GM12864 (cell line): ENCODE measurements around the gene KLHL2.

Source experiments
- DNase-seq: peaks from one replicate; pipeline ENCODE4 v3.0.0-alpha.2; 2011; ENCODE audit warnings: low read depth
- H3K4me3 ChIP-seq: 2 replicates; pipeline ENCODE4 v1.5.1; 2011; ENCODE audit warnings: mild to moderate bottlenecking, low read depth, low read length, control low read depth
- CTCF ChIP-seq: IDR thresholded peaks from 2 replicates; pipeline ENCODE4 v1.5.1; 2011; ENCODE audit warnings: low read depth, mild to moderate bottlenecking, moderate library complexity, low read length, control low read depth, inconsistent platforms; ENCODE audit errors: missing control alignments

Gene KLHL2

DNA sequence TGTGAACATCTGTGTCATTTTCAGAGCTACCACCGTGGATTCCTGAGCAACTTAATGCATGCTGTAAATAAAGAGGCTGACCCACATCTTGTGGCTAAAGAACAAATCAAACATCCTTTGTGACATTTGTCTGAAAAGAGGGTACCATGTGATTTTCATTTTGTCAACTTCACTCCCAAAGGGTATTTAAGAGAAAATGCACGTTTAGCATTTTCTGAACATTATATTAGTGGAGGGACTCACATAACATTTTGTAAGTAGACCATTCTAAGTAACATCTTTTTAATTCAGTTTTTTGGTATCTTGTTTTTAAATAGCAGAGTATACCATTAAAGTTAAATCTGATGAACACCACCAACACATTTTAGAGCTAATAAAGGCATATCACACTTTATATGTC, 154.4 kb downstream of the KLHL2 start:
- no peak for TF ChIP-seq CTCF
- DNase-seq, result no peak
- H3K4me3 ChIP-seq, result no peak overlapping the region

DNA sequence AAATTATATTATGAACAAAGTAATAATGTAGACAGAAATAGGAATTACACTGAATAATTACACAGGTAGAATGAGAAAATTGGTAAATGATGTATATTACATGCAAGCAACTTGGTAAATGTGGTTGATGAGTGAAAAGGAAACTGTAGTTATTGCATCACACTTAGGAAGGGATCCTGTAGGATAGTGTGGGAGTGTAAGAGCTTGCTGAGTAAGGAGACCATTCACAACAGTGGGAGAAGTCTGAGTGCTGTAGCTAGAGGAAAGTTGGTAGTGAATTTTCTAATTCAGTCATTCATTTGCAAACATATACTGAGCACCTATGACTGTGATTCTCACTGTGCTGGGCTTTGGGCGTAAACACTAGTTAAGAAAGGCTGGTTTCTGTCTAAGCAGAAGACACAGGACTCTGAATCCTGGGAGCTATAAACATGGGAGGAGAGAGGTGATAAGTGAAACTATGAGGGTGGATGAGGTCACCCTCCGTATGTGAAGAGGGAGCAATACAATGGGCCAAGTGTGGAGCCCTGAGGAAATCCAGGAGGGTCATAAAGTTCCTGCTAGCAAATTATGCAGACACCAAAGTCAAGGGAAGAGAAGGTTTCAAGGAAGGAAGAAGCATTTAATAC, 157.2 kb downstream of the KLHL2 start:
- no peak for TF ChIP-seq CTCF
- no peak for DNase-seq
- no peak overlapping the region for H3K4me3 ChIP-seq

GRCh38 chr4:165367040-165367439, 159.7 kb downstream of the KLHL2 start:
- no peak overlapping the region for H3K4me3 ChIP-seq
- DNase-seq, result no peak
- no peak for TF ChIP-seq CTCF

DNA sequence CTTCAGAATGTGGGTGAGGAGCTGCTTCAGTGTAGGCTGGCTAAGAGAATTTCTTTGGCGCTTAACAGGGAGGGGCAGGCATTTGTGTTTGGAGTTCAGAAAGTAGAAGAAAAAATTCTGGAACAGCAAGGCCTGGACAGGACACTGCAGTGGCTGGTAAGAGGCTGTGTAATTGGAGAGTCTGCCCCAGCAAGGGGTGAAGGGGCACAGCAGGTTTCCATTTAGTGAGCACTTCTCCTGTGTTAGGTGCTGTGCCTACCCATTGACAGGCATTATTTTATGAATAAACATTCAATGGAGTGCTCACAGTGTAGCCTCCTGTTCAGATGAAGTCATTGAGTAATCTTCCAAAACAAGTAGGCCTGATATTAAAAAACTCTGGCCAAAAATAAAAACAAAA, 160.8 kb downstream of the KLHL2 start:
- DNase-seq, result no peak
- no peak for TF ChIP-seq CTCF
- no peak overlapping the region for H3K4me3 ChIP-seq

DNA sequence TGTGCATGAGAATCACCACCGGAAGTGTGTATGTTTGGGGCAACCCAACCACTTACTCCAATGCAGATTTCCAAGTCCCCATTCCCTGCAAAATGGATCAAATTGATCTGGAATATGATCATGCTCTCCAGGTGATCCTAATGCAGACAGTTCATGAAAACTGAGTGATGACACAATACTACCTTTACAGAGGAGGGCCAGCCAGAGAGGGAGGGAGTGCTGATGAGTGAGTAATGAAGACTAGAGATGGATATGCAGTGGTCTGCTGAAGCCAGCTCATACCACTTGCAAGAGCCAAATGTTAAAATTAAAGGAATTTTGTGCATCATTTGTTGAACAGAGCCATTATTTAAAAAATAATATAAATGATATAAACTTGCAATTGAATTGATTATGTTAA, 161.2 kb downstream of the KLHL2 start:
- TF ChIP-seq CTCF, result no peak
- no peak for DNase-seq
- H3K4me3 ChIP-seq, result no peak overlapping the region

DNA sequence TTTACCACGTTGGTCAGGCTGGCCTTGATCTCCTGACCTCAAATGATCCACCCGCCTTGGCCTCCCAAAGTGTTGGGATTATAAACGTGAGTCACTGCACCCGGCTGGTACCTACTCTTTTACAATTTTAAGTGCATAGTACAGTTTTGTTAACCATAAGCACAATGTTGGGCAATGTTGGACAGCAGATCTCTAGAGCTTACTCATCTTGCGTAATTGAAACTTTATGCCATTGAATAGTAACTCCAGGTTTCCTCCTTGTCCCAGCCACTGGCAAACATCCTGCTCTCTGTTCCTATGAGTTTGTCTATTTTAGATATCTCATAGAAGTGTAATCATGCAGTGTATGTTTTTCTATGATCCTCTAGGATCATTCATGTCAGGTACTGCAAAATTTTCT, 162.2 kb downstream of the KLHL2 start:
- no peak for TF ChIP-seq CTCF
- DNase-seq, result no peak
- H3K4me3 ChIP-seq, result no peak overlapping the region

GRCh38 chr4:165370530-165370929, 163.2 kb downstream of the KLHL2 start:
- no peak for DNase-seq
- H3K4me3 ChIP-seq, result no peak overlapping the region
- TF ChIP-seq CTCF, result no peak
